Measurements from ENCODE around the gene KIRREL3.

DNA sequence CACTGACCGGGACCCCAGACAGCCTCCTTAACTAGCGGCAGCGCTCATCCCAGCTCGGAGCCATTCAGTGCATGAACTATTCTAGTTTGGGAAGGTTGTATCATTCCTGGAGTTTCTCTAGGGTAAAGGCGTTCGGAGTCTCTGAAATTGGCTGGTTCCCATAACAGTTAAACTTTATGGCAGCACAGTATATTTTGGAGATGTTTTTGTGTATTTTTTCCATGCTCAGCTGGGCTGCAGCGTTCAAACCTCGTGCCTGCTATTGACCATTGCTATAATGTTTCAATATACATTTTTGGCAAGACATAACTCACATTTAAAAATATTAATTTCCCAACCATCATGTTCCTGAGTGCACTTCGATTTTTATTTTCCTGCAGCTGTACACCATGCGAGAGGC, 475.4 kb downstream of the KIRREL3 start:
- TF ChIP-seq CTCF (IDR thresholded peaks at IDR 0.05) (no peak), SIN3A (IDR thresholded peaks at IDR 0.05; ENCODE audit: borderline replicate concordance, low read depth, low read length) (no peak), CHD2 (IDR thresholded peaks at IDR 0.05; ENCODE audit: low read length, partially characterized antibody) (no peak), RAD21 (IDR thresholded peaks at IDR 0.05; ENCODE audit: low read length) (no peak)

Measured in SK-N-SH (cell line).